LNCaP clone FGC (cell line): ENCODE measurements around the gene FYN.

ENCODE experiments used
- DNase-seq: peaks from one replicate; pipeline ENCODE4 v3.0.0-alpha.2; 2011; ENCODE audit warnings: low read depth
- H3K4me3 ChIP-seq: 2 replicates; pipeline ENCODE4 v1.5.1; 2011; ENCODE audit warnings: mild to moderate bottlenecking, low read depth, low read length, control low read depth
- CTCF ChIP-seq: IDR thresholded peaks from 2 replicates; pipeline ENCODE4 v1.5.1; 2012; ENCODE audit warnings: mild to moderate bottlenecking; ENCODE audit not compliant: control insufficient read depth, insufficient read depth; ENCODE audit errors: extremely low read depth

Gene FYN

GRCh38 chr6:111842891-111843290, 30.4 kb downstream of the FYN start:
- no peak overlapping the region for H3K4me3 ChIP-seq
- DNase-seq = no peak
- no peak for TF ChIP-seq CTCF

GRCh38 chr6:111842271-111842822, 30.9 kb downstream of the FYN start:
- no peak for DNase-seq
- no peak overlapping the region for H3K4me3 ChIP-seq
- no peak for TF ChIP-seq CTCF

- TF ChIP-seq CTCF = no peak
- no peak for DNase-seq
- H3K4me3 ChIP-seq = no peak overlapping the region
Measured at GRCh38 chr6:111841822-111842221, 31.4 kb downstream of the FYN start.

- H3K4me3 ChIP-seq = no peak overlapping the region
- TF ChIP-seq CTCF = no peak
- no peak for DNase-seq
Measured at GRCh38 chr6:111840803-111841202, 32.4 kb downstream of the FYN start.

GRCh38 chr6:111838749-111839484, 34.3 kb downstream of the FYN start:
- no peak for TF ChIP-seq CTCF
- no peak for DNase-seq
- no peak overlapping the region for H3K4me3 ChIP-seq

- no peak for TF ChIP-seq CTCF
- H3K4me3 ChIP-seq = no peak overlapping the region
- no peak for DNase-seq
Measured at GRCh38 chr6:111837641-111838500, 35.4 kb downstream of the FYN start.

- no peak overlapping the region for H3K4me3 ChIP-seq
- TF ChIP-seq CTCF = no peak
- no peak for DNase-seq
Measured at GRCh38 chr6:111837007-111837406, 36.2 kb downstream of the FYN start.
